K562 (cell line): ENCODE measurements around the gene ASIP. TPM values are rescaled to one million over a fixed set of nuclear protein-coding genes. Genes with fewer than 3 reads are reported as not detected.
"Not testable (repeated sequence)": the region's sequence is repeated elsewhere in the genome, so short reads cannot be mapped to it uniquely, and the experiment has no call there.

ENCODE experiments used
- ATAC-seq: fragments of 200-7000 bp; cut with Tn5 transposase; 3 replicates; pipeline ENCODE4 v1.9.1; 2020; ENCODE audit warnings: moderate library complexity
- BruUV-seq: library from RNA; stranded (reverse); fragments of 400-500 nt; replicated peaks from 2 replicates; lab custom pipeline; 2021; lab: Mats Ljungman, UMichigan
- CTCF ChIA-PET: fragments of 300-600 bp; formaldehyde crosslinking; extraction: SDS; loops from one replicate; lab custom pipeline; 2021; ENCODE audit warnings: low intra/inter-chr PET ratio; lab: Yijun Ruan, JAX
- POLR2A ChIA-PET: fragments of 300-600, 350-650 bp; sonication (Branson Sonifier 250); formaldehyde crosslinking; extraction: SDS; loops from one replicate; lab custom pipeline; 2021; ENCODE audit warnings: antibody characterized with exemption, inconsistent platforms; lab: Yijun Ruan, JAX
- DNase-seq, 4 experiments: peaks; one replicate each; pipeline versions ENCODE4 v3.0.0 to v3.0.0-alpha.2; 2011 to 2018; ENCODE audit warnings: low spot score in 3 of 4, mixed read lengths in 3 of 4; ENCODE audit errors: extremely low read depth in 1 of 4
- FAIRE-seq: peaks from 2 replicates; lab custom pipeline; 2011; peaks lifted over from hg19 to GRCh38; lab: Jason Lieb, UNC
- H2AFZ ChIP-seq: 2 replicates; pipeline ENCODE4 v1.6.0; 2011; ENCODE audit warnings: low read depth, low read length, control low read depth, inconsistent platforms
- H3K27ac ChIP-seq: fragments of 200-600 bp; 3 replicates; pipeline ENCODE4 v1.8.0; 2011; ENCODE audit warnings: low read depth, mild to moderate bottlenecking, control low read depth, inconsistent platforms, low read length, moderate library complexity, mixed read lengths; ENCODE audit errors: extremely low read depth
- H3K27me3 ChIP-seq, 2 experiments: fragments of 300-600 bp in 1 of 2; 2 replicates in 1 of 2; 3 replicates in 1 of 2; pipeline versions ENCODE4 v1.6.0 to v1.8.0; 2011; ENCODE audit warnings: inconsistent platforms in 2 of 2, low read length in 2 of 2, mild to moderate bottlenecking in 1 of 2, mixed read lengths in 1 of 2, moderate library complexity in 1 of 2; ENCODE audit not compliant: control insufficient read depth in 2 of 2, insufficient read depth in 2 of 2
- H3K36me3 ChIP-seq: fragments of 300-600 bp; 3 replicates; pipeline ENCODE4 v1.8.0; 2011; ENCODE audit warnings: mild to moderate bottlenecking, low read length, inconsistent platforms; ENCODE audit not compliant: control insufficient read depth, insufficient read depth
- H3K4me1 ChIP-seq, 2 experiments: fragments of 200-600 bp in 1 of 2; replicated peaks in 1 of 2; 2 replicates in 1 of 2; 3 replicates in 1 of 2; pipeline versions ENCODE4 v1.5.1 to v1.8.0; 2011; ENCODE audit warnings: inconsistent platforms in 2 of 2, low read length in 2 of 2, mild to moderate bottlenecking in 1 of 2, mixed read lengths in 1 of 2, moderate library complexity in 1 of 2; ENCODE audit not compliant: control insufficient read depth in 2 of 2, insufficient read depth in 2 of 2
- H3K4me2 ChIP-seq: 2 replicates; pipeline ENCODE4 v1.6.1; 2011; ENCODE audit warnings: low read length, control low read depth, inconsistent platforms, mixed read lengths; ENCODE audit not compliant: insufficient read depth
- H3K4me3 ChIP-seq: fragments of 200-600 bp; sonication (generic), shearing (Covaris generic); 2 replicates; pipeline ENCODE4 v1.5.1; 2016; ENCODE audit warnings: control low read depth, inconsistent platforms
- H3K79me2 ChIP-seq: fragments of 200-600 bp; 3 replicates; pipeline ENCODE4 v1.8.0; 2011; ENCODE audit warnings: low read length, inconsistent platforms; ENCODE audit not compliant: control insufficient read depth, insufficient read depth
- H3K9ac ChIP-seq, 2 experiments: 2 replicates each; pipeline versions ENCODE4 v1.6.0 to v1.6.1; 2011; ENCODE audit warnings: low read depth in 2 of 2, low read length in 2 of 2, control low read depth in 1 of 2, inconsistent platforms in 1 of 2, mild to moderate bottlenecking in 1 of 2, mixed read lengths in 1 of 2; ENCODE audit not compliant: insufficient read depth in 1 of 2
- H3K9me1 ChIP-seq: one replicate; pipeline ENCODE4 v1.6.0; 2011; ENCODE audit warnings: inconsistent platforms, mild to moderate bottlenecking, low read length, moderate library complexity; ENCODE audit not compliant: control insufficient read depth, insufficient read depth
- H3K9me3 ChIP-seq: replicated peaks from 2 replicates; pipeline ENCODE4 v1.5.1; 2011; ENCODE audit warnings: low read depth, low read length, inconsistent platforms; ENCODE audit not compliant: control insufficient read depth, insufficient read depth
- H4K20me1 ChIP-seq: replicated peaks from 2 replicates; pipeline ENCODE4 v1.6.1; 2011; ENCODE audit warnings: low read length, inconsistent platforms, mixed read lengths; ENCODE audit not compliant: control insufficient read depth, insufficient read depth
- WGBS: fragments of 100-300 bp; shearing (Covaris generic); methylation state at CpG from one replicate; pipeline ENCODE4 v1.1.6; 2016; ENCODE audit warnings: low coverage, mixed read lengths; ENCODE audit not compliant: insufficient coverage; ENCODE audit errors: missing lambda C conversion rate; 5-methylcytosine and 5-hydroxymethylcytosine counted together
- in situ Hi-C: fragments of 300-500 bp; cut with MboI; formaldehyde crosslinking; loops from 4 replicates; pipeline ENCODE4 v1.15.0; 2018; ENCODE audit warnings: inconsistent platforms, mixed read lengths
- intact Hi-C: fragments of 100-400 bp; cut with micrococcal nuclease; formaldehyde crosslinking; loops from 2 replicates; pipeline ENCODE4 v1.14.2; 2022
- polyA plus RNA-seq, 8 experiments: library from polyadenylated mRNA; depleted of rRNA in 4 of 8; stranded (reverse) in 5 of 8; unstranded in 3 of 8; fragments of >200 nt; fragmentation: Nextera tagmentation in 2 of 8; fragmentation: Illumina TruSeq in 1 of 8; extraction: Ambion mirVana in 2 of 8; extraction: Trizol in 1 of 8; gene quantifications; 2 replicates each; pipeline versions ENCODE4 v1.2.1 to v1.2.3, GENCODE V29; 2011 to 2014; ENCODE audit warnings: inconsistent platforms in 1 of 8, missing spikeins in 1 of 8
- total RNA-seq, 7 experiments: library from RNA; depleted of rRNA in 6 of 7; stranded (reverse); fragments of >200 nt in 6 of 7; fragmentation: Illumina TruSeq in 2 of 7; extraction: Trizol in 2 of 7; gene quantifications; 2 replicates each; pipeline versions ENCODE4 v1.2.1 to v1.2.3, GENCODE V29; 2011 to 2021; ENCODE audit warnings: low replicate concordance in 1 of 7
- TF ChIP-seq, protein P1 (sequence below): IDR thresholded peaks from 3 replicates; pipeline ENCODE4 v1.6.1; 2011; ENCODE audit warnings: borderline replicate concordance, mild to moderate bottlenecking; ENCODE audit not compliant: insufficient read length, insufficient read depth

ASIP gene
- total and polyA plus RNA-seq, 9 of the 15 experiments (the other 6 are each of a cell fraction or from before 2014, with no cell fraction given) = not detected

DNA sequence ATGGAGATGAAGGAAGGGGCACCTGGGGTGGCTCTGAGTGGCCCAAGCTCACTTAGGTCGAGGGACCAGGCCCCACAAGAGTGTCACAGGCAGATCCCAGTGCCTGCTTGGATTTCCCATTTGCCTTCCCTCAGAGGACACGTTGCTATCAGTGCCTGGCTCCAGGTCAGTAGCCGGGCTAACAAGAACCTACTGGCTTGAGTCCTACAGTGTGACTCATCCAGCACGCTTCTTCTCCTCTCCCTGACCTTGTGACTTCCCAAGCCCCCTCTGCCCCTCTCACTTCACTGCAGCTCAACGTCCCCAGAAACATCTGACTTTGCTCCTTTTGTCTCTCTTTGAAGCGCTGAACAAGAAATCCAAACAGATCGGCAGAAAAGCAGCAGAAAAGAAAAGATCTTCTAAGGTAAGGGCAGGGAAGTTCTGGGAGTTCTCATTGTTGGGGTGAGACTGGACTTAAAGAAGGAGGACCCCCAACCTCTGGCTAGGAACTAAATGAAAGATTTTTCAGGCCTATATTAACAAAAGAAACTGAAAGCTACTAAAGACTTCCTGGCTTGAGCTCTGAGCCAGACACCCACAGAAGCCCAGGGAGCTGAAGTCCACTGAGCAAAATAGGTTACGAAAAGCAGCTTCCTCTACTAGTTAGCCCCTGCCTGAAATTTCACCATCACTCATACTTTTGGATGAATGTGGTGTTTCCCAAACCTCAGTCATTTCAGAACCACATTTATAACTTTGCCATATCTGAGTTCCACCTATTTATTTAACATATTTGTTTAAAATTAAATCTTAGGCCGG, 21.5 kb downstream of the ASIP start (continued):
- TF ChIP-seq, protein P1, sequence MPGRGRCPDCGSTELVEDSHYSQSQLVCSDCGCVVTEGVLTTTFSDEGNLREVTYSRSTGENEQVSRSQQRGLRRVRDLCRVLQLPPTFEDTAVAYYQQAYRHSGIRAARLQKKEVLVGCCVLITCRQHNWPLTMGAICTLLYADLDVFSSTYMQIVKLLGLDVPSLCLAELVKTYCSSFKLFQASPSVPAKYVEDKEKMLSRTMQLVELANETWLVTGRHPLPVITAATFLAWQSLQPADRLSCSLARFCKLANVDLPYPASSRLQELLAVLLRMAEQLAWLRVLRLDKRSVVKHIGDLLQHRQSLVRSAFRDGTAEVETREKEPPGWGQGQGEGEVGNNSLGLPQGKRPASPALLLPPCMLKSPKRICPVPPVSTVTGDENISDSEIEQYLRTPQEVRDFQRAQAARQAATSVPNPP = no peak

DNA sequence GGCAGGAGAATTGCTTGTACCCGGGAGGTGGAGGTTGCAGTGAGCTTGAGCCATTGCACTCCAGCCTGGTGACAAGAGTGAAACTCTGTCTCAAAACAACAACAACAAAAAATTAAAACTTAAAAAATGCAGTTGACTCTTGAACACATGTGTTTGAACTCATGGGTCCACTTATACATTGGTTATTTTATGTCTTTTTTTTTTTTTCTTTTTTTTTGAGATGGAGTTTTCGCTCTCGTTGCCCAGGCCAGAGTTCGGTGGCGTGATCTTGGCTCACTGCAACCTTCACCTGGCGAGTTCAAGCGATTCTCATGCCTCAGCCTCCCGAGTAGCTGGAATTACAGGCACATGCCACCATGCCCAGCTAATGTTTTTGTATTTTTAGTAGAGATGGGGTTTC, 22.2 kb downstream of the ASIP start:
- POLR2A ChIA-PET = interaction anchor here (0.6 to 1.4 kb wide), 3 partner anchors 14 to 39 kb away, joined by 3 read pairs; no protein-coding TSS in a partner anchor
- FAIRE-seq, H3K9ac ChIP-seq, H3K9me3 ChIP-seq, H3K4me1 ChIP-seq, intact Hi-C loops, H3K4me3 ChIP-seq, ATAC-seq, H3K79me2 ChIP-seq, CTCF ChIA-PET, H3K27ac ChIP-seq, DNase-seq, H4K20me1 ChIP-seq, H3K27me3 ChIP-seq, H3K4me2 ChIP-seq, BruUV-seq, H3K36me3 ChIP-seq, H2AFZ ChIP-seq, H3K9me1 ChIP-seq, in situ Hi-C loops: not testable (repeated sequence)
- 77% methylated on average over 3 of the region's 8 CpGs for WGBS
